Measurements from ENCODE around the gene CSRP2. TPM values are rescaled to one million over a fixed set of nuclear protein-coding genes. Genes with fewer than 3 reads are reported as not detected.

Gene CSRP2
- total and polyA plus RNA-seq, 9 donors, result 7.8 to 64.5 (median 16.6) TPM

DNA sequence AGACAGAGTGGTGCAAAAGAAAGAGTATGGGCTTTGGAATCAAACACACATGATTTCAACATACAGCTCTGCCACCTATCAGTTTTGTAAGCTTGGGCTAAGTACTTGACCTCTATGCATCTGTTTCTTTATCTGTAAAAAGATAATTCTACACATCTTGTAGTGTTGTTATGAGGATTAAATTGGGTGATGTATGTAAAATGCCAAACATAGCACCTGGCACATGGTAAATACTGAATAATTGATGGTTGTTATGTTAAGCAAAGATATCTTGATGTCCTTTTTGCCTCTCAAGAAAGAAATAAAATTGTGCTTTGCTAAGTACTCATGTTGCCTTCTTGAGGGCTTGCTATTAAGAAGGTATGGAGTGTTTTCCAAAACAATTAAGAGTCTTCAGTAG, 2.3 kb upstream of the CSRP2 start:
- no peak for DNase-seq
- Histone ChIP-seq H3K27me3 (no peaks in the 10 kb centered on the region), H3K4me3 (no peak overlapping the region), H3K36me3 (no peaks in the 10 kb centered on the region), H3K4me1 (ENCODE audit: insufficient read depth) (no peaks in the 10 kb centered on the region), H3K9me3 (no peaks in the 10 kb centered on the region), H3K27ac (no peak overlapping the region)
- intact Hi-C loops (cut with DNase I), result no loop called here
- TF ChIP-seq EP300 (IDR thresholded peaks at IDR 0.05) (no peak), CTCF (IDR thresholded peaks at IDR 0.05) (no peak), POLR2A (IDR thresholded peaks at IDR 0.05) (no peak)

- WGBS, 3 donors, result 84 to 92% (median 84%) methylated on average over 7 of the region's 7 CpGs
- Histone ChIP-seq H3K36me3 (no peaks in the 10 kb centered on the region), H3K4me1 (ENCODE audit: insufficient read depth) (no peaks in the 10 kb centered on the region), H3K9me3 (no peaks in the 10 kb centered on the region), H3K27me3 (no peaks in the 10 kb centered on the region), H3K27ac (no peak overlapping the region), H3K4me3 (no peak overlapping the region)
- TF ChIP-seq EP300 (IDR thresholded peaks at IDR 0.05) (no peak), CTCF (IDR thresholded peaks at IDR 0.05) (no peak), POLR2A (IDR thresholded peaks at IDR 0.05) (no peak)
- intact Hi-C loops (cut with DNase I), result no loop called here
- DNase-seq, result no peak
These were observed 1.8 kb upstream of the CSRP2 start for GRCh38 chr12:76880519-76881023.

DNA sequence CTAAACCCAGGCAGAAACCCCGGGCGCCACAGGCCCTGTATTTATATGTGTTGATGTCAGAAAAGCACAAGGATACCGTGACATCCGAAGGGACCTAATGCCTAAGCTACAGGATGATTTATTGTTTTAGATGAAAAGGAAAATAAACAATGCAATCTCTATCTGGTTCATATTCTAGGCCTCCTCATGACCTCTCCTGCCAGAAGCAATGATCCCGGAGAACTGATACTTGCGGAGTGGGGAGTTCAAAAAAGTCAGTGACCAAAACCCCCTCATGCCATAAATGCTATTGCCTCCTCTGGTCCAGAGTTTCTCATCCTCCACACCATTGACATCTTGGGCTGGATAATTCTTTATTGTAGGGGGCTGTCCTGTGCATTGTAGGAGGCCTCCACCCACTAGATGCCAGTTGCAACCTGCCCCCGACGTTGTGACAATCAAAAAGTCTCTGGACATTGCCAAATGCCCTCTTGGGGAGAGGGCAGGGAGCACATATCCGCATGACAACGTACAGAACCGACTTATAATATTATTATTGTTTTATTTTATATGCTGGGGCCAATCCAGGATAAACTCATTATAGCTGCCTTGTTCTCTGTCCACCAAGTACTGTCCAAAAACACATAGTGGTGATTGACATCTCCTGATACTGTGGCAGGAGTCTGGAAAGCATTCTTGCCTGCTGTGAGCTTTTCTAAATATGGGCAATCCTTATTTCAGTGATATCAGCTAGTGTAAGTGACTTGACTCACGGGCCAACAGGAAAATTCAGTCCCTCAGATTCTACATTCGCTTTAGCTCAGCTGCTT, 1.1 kb upstream of the CSRP2 start:
- Histone ChIP-seq H3K27ac (peak overlapping the region; percentile 13 to 82), H3K27me3 (no peaks in the 10 kb centered on the region), H3K4me3 (peak overlapping the region; percentile 88), H3K36me3 (no peaks in the 10 kb centered on the region), H3K4me1 (ENCODE audit: insufficient read depth) (no peaks in the 10 kb centered on the region), H3K9me3 (no peaks in the 10 kb centered on the region)
- DNase-seq, result peak in 1 of 5 donors; percentile 17
- WGBS, 3 donors, result 51 to 55% (median 52%) methylated on average over 13 of the region's 13 CpGs
- intact Hi-C loops (cut with DNase I), result loop anchor here in 1 of 4 donors (10.0 kb wide), 1 partner anchor 115 kb away; the partner anchor contains the start of gene ZDHHC17
- TF ChIP-seq EP300 (IDR thresholded peaks at IDR 0.05) (no peak), POLR2A (IDR thresholded peaks at IDR 0.05) (no peak), CTCF (IDR thresholded peaks at IDR 0.05) (peak in 1 of 3 donors; percentile 16)

DNA sequence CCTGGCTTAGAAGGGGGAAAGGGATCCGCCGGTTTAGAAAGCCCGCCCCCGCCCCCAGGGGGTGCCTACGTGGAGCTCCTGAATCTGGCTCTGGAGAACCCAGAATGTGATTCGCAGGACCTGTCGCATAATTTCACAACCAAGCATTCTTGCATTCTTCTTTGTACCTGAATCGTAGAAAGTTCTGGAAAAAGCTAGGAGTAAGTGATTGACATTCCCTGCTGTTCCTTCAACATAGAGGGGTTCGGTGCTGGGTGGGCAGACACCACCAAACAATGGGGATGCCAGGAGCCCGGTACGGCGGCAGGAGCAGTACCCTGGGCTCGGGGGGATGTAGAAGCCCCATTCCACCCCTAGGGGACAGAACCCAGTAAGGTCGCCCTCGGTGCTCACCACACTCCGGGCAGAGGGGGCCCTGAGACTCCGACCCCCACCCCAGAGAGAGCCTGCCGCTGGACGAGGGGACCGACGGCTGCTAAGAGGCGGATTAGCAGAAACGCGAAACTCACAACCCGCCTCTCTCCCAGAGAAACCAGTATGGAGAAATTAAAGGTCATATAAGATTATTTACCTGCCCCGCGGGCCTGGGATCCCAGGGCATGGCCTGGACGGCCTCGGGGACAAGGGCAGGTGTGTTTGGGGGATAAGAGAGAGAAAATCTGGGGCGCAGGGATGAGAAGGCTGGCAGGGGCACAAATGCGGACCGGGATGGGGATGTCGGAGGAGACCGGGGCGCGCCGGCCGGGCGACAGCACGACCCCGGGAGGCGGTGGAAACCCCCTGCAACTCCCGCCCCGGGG, 520 bp downstream of the CSRP2 start:
- TF ChIP-seq CTCF (IDR thresholded peaks at IDR 0.05) (peak in 1 of 3 donors; percentile 9), EP300 (IDR thresholded peaks at IDR 0.05) (no peak)
- DNase-seq, result peak in 3 of 5 donors; percentile 22 to 41 (median 40)
- intact Hi-C loops (cut with DNase I), result loop anchor here in 1 of 4 donors (10.0 kb wide), 1 partner anchor 113 kb away; the partner anchor contains the start of gene ZDHHC17
- no peaks in the 10 kb centered on the region for H3K27me3 ChIP-seq
- WGBS, 3 donors, result 0 to 2% (median 1%) methylated on average over 44 of the region's 44 CpGs
- no peaks in the 10 kb centered on the region for H3K4me1 ChIP-seq (ENCODE audit: insufficient read depth)
- H3K9me3 ChIP-seq, result no peaks in the 10 kb centered on the region
- peak overlapping the region; percentile 5 to 82 for H3K27ac ChIP-seq
- no peaks in the 10 kb centered on the region for H3K36me3 ChIP-seq
- peak overlapping the region; percentile 88 for H3K4me3 ChIP-seq
